ENCODE measurements around the gene NPIPB5. TPM values are rescaled to one million over a fixed set of nuclear protein-coding genes. Genes with fewer than 3 reads are reported as not detected.
"Not testable (repeated sequence)": the region's sequence is repeated elsewhere in the genome, so short reads cannot be mapped to it uniquely, and the experiment has no call there.

Gene NPIPB5
- total RNA-seq = 100 to 1,000 TPM in 1 of 4 donors, 10 to 100 TPM in 3; 10.4 to 194 (median 30.7) TPM

- ATAC-seq; H3K4me3 ChIP-seq; H3K36me3 ChIP-seq; H3K4me1 ChIP-seq; H3K27me3 ChIP-seq; DNase-seq; in situ Hi-C loops (cut with MboI; ENCODE audit: low sequenced_read_pairs in 4 of 4); H3K9me3 ChIP-seq; intact Hi-C loops (cut with DNase I; ENCODE audit: low total_unique reads); H3K27ac ChIP-seq: not testable (repeated sequence)
Measured at GRCh38 chr16:22510591-22510990, at the start of gene NPIPB5. Gene NPIPB5, plus strand, starts transcription at chr16:22510891. Its CDS starts 2,911 bp downstream, at chr16:22513802.

- ATAC-seq; in situ Hi-C loops (cut with MboI; ENCODE audit: low sequenced_read_pairs in 4 of 4); intact Hi-C loops (cut with DNase I; ENCODE audit: low total_unique reads); H3K27me3 ChIP-seq; H3K4me1 ChIP-seq; DNase-seq; H3K4me3 ChIP-seq; H3K36me3 ChIP-seq; H3K27ac ChIP-seq; H3K9me3 ChIP-seq: not testable (repeated sequence)
Measured at GRCh38 chr16:22468846-22469245, 41.8 kb upstream of the NPIPB5 start.

GRCh38 chr16:22537996-22538395 is 27.3 kb downstream of the NPIPB5 start:
- H3K4me1 ChIP-seq; DNase-seq; in situ Hi-C loops (cut with MboI; ENCODE audit: low sequenced_read_pairs in 4 of 4); H3K36me3 ChIP-seq; H3K9me3 ChIP-seq; intact Hi-C loops (cut with DNase I; ENCODE audit: low total_unique reads); ATAC-seq; H3K27ac ChIP-seq; H3K4me3 ChIP-seq; H3K27me3 ChIP-seq: not testable (repeated sequence)

GRCh38 chr16:22544809-22545208 is 34.1 kb downstream of the NPIPB5 start:
- not testable (repeated sequence) for ATAC-seq

GRCh38 chr16:22546630-22547029 is 35.9 kb downstream of the NPIPB5 start:
- H3K27ac ChIP-seq; H3K27me3 ChIP-seq; in situ Hi-C loops (cut with MboI; ENCODE audit: low sequenced_read_pairs in 4 of 4); H3K9me3 ChIP-seq; H3K4me3 ChIP-seq; DNase-seq; H3K4me1 ChIP-seq; intact Hi-C loops (cut with DNase I; ENCODE audit: low total_unique reads); H3K36me3 ChIP-seq: not testable (repeated sequence)
- ATAC-seq = peak in 1 of 2 donors; percentile 33

More at GRCh38 chr16:22544809-22545208, 34.1 kb downstream of the NPIPB5 start:
- H3K27me3 ChIP-seq; intact Hi-C loops (cut with DNase I; ENCODE audit: low total_unique reads); H3K4me3 ChIP-seq; in situ Hi-C loops (cut with MboI; ENCODE audit: low sequenced_read_pairs in 4 of 4); H3K27ac ChIP-seq; H3K9me3 ChIP-seq; H3K36me3 ChIP-seq; H3K4me1 ChIP-seq; DNase-seq: not testable (repeated sequence)

- intact Hi-C loops (cut with DNase I; ENCODE audit: low total_unique reads); H3K36me3 ChIP-seq; in situ Hi-C loops (cut with MboI; ENCODE audit: low sequenced_read_pairs in 4 of 4); ATAC-seq; H3K9me3 ChIP-seq; H3K27me3 ChIP-seq; H3K27ac ChIP-seq; H3K4me1 ChIP-seq; DNase-seq; H3K4me3 ChIP-seq: not testable (repeated sequence)
Measured at GRCh38 chr16:22547170-22547765, 36.6 kb downstream of the NPIPB5 start.

GRCh38 chr16:22549853-22550252 is 39.2 kb downstream of the NPIPB5 start:
- H3K4me1 ChIP-seq; H3K9me3 ChIP-seq; H3K27ac ChIP-seq; DNase-seq; H3K4me3 ChIP-seq; H3K36me3 ChIP-seq; intact Hi-C loops (cut with DNase I; ENCODE audit: low total_unique reads); H3K27me3 ChIP-seq; in situ Hi-C loops (cut with MboI; ENCODE audit: low sequenced_read_pairs in 4 of 4); ATAC-seq: not testable (repeated sequence)

- ATAC-seq; H3K4me3 ChIP-seq; H3K27me3 ChIP-seq; H3K4me1 ChIP-seq; intact Hi-C loops (cut with DNase I; ENCODE audit: low total_unique reads); H3K9me3 ChIP-seq; in situ Hi-C loops (cut with MboI; ENCODE audit: low sequenced_read_pairs in 4 of 4); H3K36me3 ChIP-seq; H3K27ac ChIP-seq; DNase-seq: not testable (repeated sequence)
Measured at GRCh38 chr16:22551143-22551542, 40.5 kb downstream of the NPIPB5 start.

- in situ Hi-C loops (cut with MboI; ENCODE audit: low sequenced_read_pairs in 4 of 4); H3K4me3 ChIP-seq; H3K27me3 ChIP-seq; H3K9me3 ChIP-seq; intact Hi-C loops (cut with DNase I; ENCODE audit: low total_unique reads); H3K27ac ChIP-seq; H3K36me3 ChIP-seq; H3K4me1 ChIP-seq; DNase-seq; ATAC-seq: not testable (repeated sequence)
Measured at GRCh38 chr16:22551651-22552050, 41.0 kb downstream of the NPIPB5 start.

- H3K4me1 ChIP-seq; H3K4me3 ChIP-seq; H3K27ac ChIP-seq; in situ Hi-C loops (cut with MboI; ENCODE audit: low sequenced_read_pairs in 4 of 4); intact Hi-C loops (cut with DNase I; ENCODE audit: low total_unique reads); H3K27me3 ChIP-seq; ATAC-seq; H3K9me3 ChIP-seq; DNase-seq; H3K36me3 ChIP-seq: not testable (repeated sequence)
Measured at GRCh38 chr16:22556759-22557158, 46.1 kb downstream of the NPIPB5 start.
